IMR-90 (cell line): ENCODE measurements around the gene LRP1B. TPM values are rescaled to one million over a fixed set of nuclear protein-coding genes. Genes with fewer than 3 reads are reported as not detected.

Experiments
- ATAC-seq: fragments of 200-7000 bp; cut with Tn5 transposase; 2 replicates; pipeline ENCODE4 v1.9.1; 2020; ENCODE audit warnings: low read depth, mild to moderate bottlenecking, moderate library complexity
- BruUV-seq: library from RNA; stranded (reverse); fragments of 400-500 nt; replicated peaks from 2 replicates; lab custom pipeline; 2021; lab: Mats Ljungman, UMichigan
- CTCF ChIA-PET: fragments of 300-600 bp; formaldehyde crosslinking; extraction: SDS; loops from one replicate; lab custom pipeline; 2021; ENCODE audit warnings: antibody characterized with exemption; lab: Yijun Ruan, JAX
- POLR2A ChIA-PET: fragments of 300-600 bp; sonication (Branson Sonifier 250); formaldehyde crosslinking; loops from one replicate; lab custom pipeline; 2022; ENCODE audit warnings: antibody characterized with exemption; ENCODE audit not compliant: unreplicated experiment; lab: Charles Lee
- DNase-seq: peaks from one replicate; pipeline ENCODE4 v3.0.0; 2013
- H2AFZ ChIP-seq: replicated peaks from 2 replicates; pipeline ENCODE3; 2013; ENCODE audit warnings: low read length, mild to moderate bottlenecking; ENCODE audit not compliant: poor library complexity
- H2AK5ac ChIP-seq: 2 replicates; pipeline ENCODE4 v1.6.1; 2013; ENCODE audit warnings: low read depth, low read length, inconsistent platforms
- H2AK9ac ChIP-seq: replicated peaks from 2 replicates; pipeline ENCODE3; 2013; ENCODE audit warnings: mild to moderate bottlenecking, low read depth, low read length, moderate library complexity; ENCODE audit not compliant: poor library complexity
- H2BK120ac ChIP-seq: 2 replicates; pipeline ENCODE4 v1.6.1; 2013; ENCODE audit warnings: low read depth, low read length, inconsistent platforms
- H2BK15ac ChIP-seq: 3 replicates; pipeline ENCODE4 v1.6.1; 2013; ENCODE audit warnings: low read depth, low read length, inconsistent platforms
- H2BK20ac ChIP-seq: 2 replicates; pipeline ENCODE4 v1.6.1; 2013; ENCODE audit warnings: low read depth, mild to moderate bottlenecking, inconsistent platforms, low read length, moderate library complexity
- H2BK5ac ChIP-seq: 2 replicates; pipeline ENCODE4 v1.6.1; 2013; ENCODE audit warnings: mild to moderate bottlenecking, low read depth, low read length, inconsistent platforms; ENCODE audit not compliant: poor library complexity, severe bottlenecking
- H3K14ac ChIP-seq: replicated peaks from 2 replicates; pipeline ENCODE4 v1.6.1; 2013; ENCODE audit warnings: low read depth, low read length, inconsistent platforms
- H3K18ac ChIP-seq: 2 replicates; pipeline ENCODE4 v1.6.1; 2013; ENCODE audit warnings: low read depth, low read length, control low read depth
- H3K23ac ChIP-seq: 2 replicates; pipeline ENCODE4 v1.6.1; 2013; ENCODE audit warnings: low read depth, low read length, inconsistent platforms
- H3K27ac ChIP-seq: 2 replicates; pipeline ENCODE4 v1.5.1; 2013; ENCODE audit warnings: mild to moderate bottlenecking, control low read depth, low read length; ENCODE audit not compliant: insufficient read depth
- H3K27me3 ChIP-seq: 2 replicates; pipeline ENCODE4 v1.6.1; 2013; ENCODE audit warnings: low read length; ENCODE audit not compliant: control insufficient read depth, insufficient read depth
- H3K36me3 ChIP-seq: 2 replicates; pipeline ENCODE4 v1.6.1; 2013; ENCODE audit warnings: low read length, mixed read lengths; ENCODE audit not compliant: control insufficient read depth, insufficient read depth
- H3K4ac ChIP-seq: 2 replicates; pipeline ENCODE4 v1.6.1; 2013; ENCODE audit warnings: low read depth, low read length, inconsistent platforms
- H3K4me1 ChIP-seq: 2 replicates; pipeline ENCODE4 v1.6.1; 2013; ENCODE audit warnings: low read length, mixed read lengths; ENCODE audit not compliant: control insufficient read depth, insufficient read depth
- H3K4me2 ChIP-seq: 2 replicates; pipeline ENCODE4 v1.6.1; 2013; ENCODE audit warnings: low read depth, mild to moderate bottlenecking, control low read depth, low read length, moderate library complexity
- H3K4me3 ChIP-seq: 2 replicates; pipeline ENCODE4 v1.5.1; 2013; ENCODE audit warnings: low read depth, mild to moderate bottlenecking, control low read depth, low read length, moderate library complexity; ENCODE audit not compliant: insufficient read depth
- H3K56ac ChIP-seq: 2 replicates; pipeline ENCODE4 v1.6.1; 2013; ENCODE audit warnings: low read length, inconsistent platforms; ENCODE audit not compliant: insufficient read depth; ENCODE audit errors: extremely low read depth
- H3K79me1 ChIP-seq, 2 experiments: 2 replicates each; pipeline ENCODE4 v1.6.1; 2013; ENCODE audit warnings: low read length in 2 of 2, inconsistent platforms in 1 of 2, low read depth in 1 of 2
- H3K9ac ChIP-seq: 2 replicates; pipeline ENCODE4 v1.6.1; 2013; ENCODE audit warnings: low read depth, low read length, control low read depth
- H3K9me1 ChIP-seq: 2 replicates; pipeline ENCODE4 v1.6.1; 2013; ENCODE audit warnings: low read length, inconsistent platforms; ENCODE audit not compliant: insufficient read depth
- H3K9me3 ChIP-seq: 2 replicates; pipeline ENCODE4 v1.6.1; 2013; ENCODE audit warnings: low read length; ENCODE audit not compliant: control insufficient read depth, insufficient read depth
- H4K20me1 ChIP-seq: 2 replicates; pipeline ENCODE4 v1.6.1; 2013; ENCODE audit warnings: low read length, inconsistent platforms; ENCODE audit not compliant: insufficient read depth
- H4K5ac ChIP-seq: 2 replicates; pipeline ENCODE4 v1.6.1; 2013; ENCODE audit warnings: mild to moderate bottlenecking, low read depth, low read length, control low read depth
- H4K8ac ChIP-seq, 2 experiments: 2 replicates each; pipeline ENCODE4 v1.6.1; 2013; ENCODE audit warnings: low read depth in 2 of 2, low read length in 2 of 2, control low read depth in 1 of 2, inconsistent platforms in 1 of 2
- H4K91ac ChIP-seq: 2 replicates; pipeline ENCODE4 v1.6.1; 2013; ENCODE audit warnings: low read depth, low read length, inconsistent platforms; ENCODE audit not compliant: insufficient read depth
- BHLHE40 ChIP-seq: fragments of 150-350 bp; IDR thresholded peaks from 2 replicates; pipeline ENCODE4 v1.6.1; 2016; ENCODE audit warnings: mild to moderate bottlenecking, low read depth, low read length
- CEBPB ChIP-seq: IDR thresholded peaks from 2 replicates; pipeline ENCODE4 v1.6.1; 2012; ENCODE audit warnings: low read depth, low read length, improper control_type of control experiment
- CHD1 ChIP-seq: IDR thresholded peaks from 2 replicates; pipeline ENCODE4 v1.6.1; 2012; ENCODE audit warnings: low read depth, low read length, improper control_type of control experiment
- FOS ChIP-seq: fragments of 150-350 bp; IDR thresholded peaks from 2 replicates; pipeline ENCODE4 v1.6.1; 2016; ENCODE audit warnings: low read depth, low read length
- MAFK ChIP-seq: IDR thresholded peaks from 2 replicates; pipeline ENCODE4 v1.6.1; 2012; ENCODE audit warnings: low read depth, low read length, improper control_type of control experiment
- MAZ ChIP-seq: IDR thresholded peaks from 2 replicates; pipeline ENCODE4 v1.6.1; 2012; ENCODE audit warnings: low read depth, mild to moderate bottlenecking, low read length, improper control_type of control experiment, moderate library complexity, borderline replicate concordance
- MXI1 ChIP-seq: IDR thresholded peaks from 2 replicates; pipeline ENCODE4 v1.6.1; 2012; ENCODE audit warnings: low read depth, mild to moderate bottlenecking, low read length, moderate library complexity, borderline replicate concordance
- NFE2L2 ChIP-seq: fragments of 150-350 bp; IDR thresholded peaks from 2 replicates; pipeline ENCODE4 v1.6.1; 2016; ENCODE audit warnings: low read depth, mild to moderate bottlenecking, low read length
- POLR2A ChIP-seq: IDR thresholded peaks from 2 replicates; pipeline ENCODE4 v1.6.1; 2012; ENCODE audit warnings: mild to moderate bottlenecking, low read depth, low read length
- RAD21 ChIP-seq: IDR thresholded peaks from 2 replicates; pipeline ENCODE4 v1.6.1; 2012; ENCODE audit warnings: low read length, improper control_type of control experiment
- RCOR1 ChIP-seq: IDR thresholded peaks from 2 replicates; pipeline ENCODE4 v1.6.1; 2012; ENCODE audit warnings: mild to moderate bottlenecking, low read length, improper control_type of control experiment; ENCODE audit not compliant: insufficient replicate concordance
- RFX5 ChIP-seq: IDR thresholded peaks from 2 replicates; pipeline ENCODE4 v1.8.0; 2012; ENCODE audit warnings: low read depth, mild to moderate bottlenecking, low read length, moderate library complexity
- SMC3 ChIP-seq: fragments of 150-350 bp; IDR thresholded peaks from 2 replicates; pipeline ENCODE4 v1.6.1; 2016; ENCODE audit warnings: low read depth, mild to moderate bottlenecking, antibody characterized with exemption, low read length, moderate library complexity
- WGBS, 2 experiments: methylation state at CpG; one replicate each; pipeline versions ENCODE4 v1.1.5 to v1.1.7; 2013; ENCODE audit warnings: missing lambda C conversion rate in 2 of 2; ENCODE audit not compliant: insufficient read length in 1 of 2; ENCODE audit errors: extremely low coverage in 2 of 2; 5-methylcytosine and 5-hydroxymethylcytosine counted together
- dilution Hi-C: fragments of 300-500 bp; cut with HindIII; formaldehyde crosslinking; loops from one replicate; pipeline ENCODE4 v1.14.3; 2018; ENCODE audit warnings: low sequenced_read_pairs; ENCODE audit not compliant: unreplicated experiment
- in situ Hi-C: fragments of 300-500 bp; cut with MboI; formaldehyde crosslinking; loops from 3 replicates; pipeline ENCODE4 v1.14.3; 2019; ENCODE audit warnings: low sequenced_read_pairs, inconsistent platforms, mixed read lengths
- intact Hi-C: fragments of 100-400 bp; cut with micrococcal nuclease; formaldehyde crosslinking; loops from 2 replicates; pipeline ENCODE4 v1.10.0; 2022
- polyA plus RNA-seq, 3 experiments: library from polyadenylated mRNA; depleted of rRNA; stranded (reverse); fragments of >200 nt; gene quantifications; 2 replicates each; pipeline ENCODE4 v1.2.3, GENCODE V29; 2012; ENCODE audit warnings: low replicate concordance in 1 of 3
- total RNA-seq: library from RNA; depleted of rRNA; stranded (reverse); fragments of >200 nt; gene quantifications from 2 replicates; pipeline ENCODE4 v1.2.3, GENCODE V29; 2012
- TF ChIP-seq, protein P1 (sequence below): conservative IDR thresholded peaks from 2 replicates; pipeline ENCODE4 v1.5.1; 2012; ENCODE audit warnings: mild to moderate bottlenecking, low read depth, low read length, improper control_type of control experiment
- TF ChIP-seq, protein P2 (sequence below): fragments of 150-350 bp; IDR thresholded peaks from 2 replicates; pipeline ENCODE4 v1.6.1; 2016; ENCODE audit warnings: low read depth, mild to moderate bottlenecking, low read length, moderate library complexity, borderline replicate concordance
- TF ChIP-seq, protein P3 (sequence below): fragments of 150-350 bp; IDR thresholded peaks from 2 replicates; pipeline ENCODE4 v1.6.1; 2017; ENCODE audit warnings: mild to moderate bottlenecking, antibody characterized with exemption, low read length, low read depth

Gene LRP1B
- total and polyA plus RNA-seq, 2 of the 4 experiments (the other 2 are of a cell fraction): under 0.01 to 0.02 TPM

DNA sequence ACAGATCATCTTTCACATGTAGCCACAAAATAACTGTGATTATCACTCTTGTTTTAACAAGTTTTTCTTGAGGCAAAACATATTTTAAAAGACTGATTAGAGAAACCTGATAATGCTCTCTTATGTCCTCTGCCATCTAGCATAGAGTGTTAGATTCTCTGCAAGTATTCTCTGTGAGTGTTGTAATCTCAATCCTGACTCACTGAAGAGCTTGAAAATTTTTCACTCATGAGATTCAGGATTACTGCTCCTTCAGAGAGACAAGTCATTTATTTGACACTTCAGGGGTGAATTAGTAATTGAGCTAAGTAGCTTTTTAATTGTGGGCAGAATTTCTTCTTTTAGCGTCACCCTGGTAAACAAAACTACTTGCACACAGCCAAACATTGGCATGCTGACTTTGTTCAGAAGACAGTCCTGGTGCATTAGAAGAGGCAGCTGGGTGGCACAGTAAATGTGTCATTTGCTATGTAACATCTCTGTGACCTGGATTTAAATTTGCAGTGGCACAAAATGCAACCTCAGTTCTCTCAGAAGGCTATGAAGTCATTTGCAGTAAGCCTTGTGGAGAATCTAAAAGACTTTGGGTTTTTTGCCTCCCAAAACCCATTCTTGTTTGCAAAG lies 172.9 kb downstream of the LRP1B start:
- Histone ChIP-seq H2BK15ac (no peak overlapping the region), H3K4me1 (no peaks in the 10 kb centered on the region), H3K18ac (no peak overlapping the region), H2BK5ac (no peak overlapping the region), H3K9me1 (no peaks in the 10 kb centered on the region), H4K91ac (no peak overlapping the region), H3K9me3 (no peaks in the 10 kb centered on the region), H2BK120ac (no peak overlapping the region), H3K14ac (no peak overlapping the region), H3K36me3 (no peaks in the 10 kb centered on the region), H4K8ac (no peak overlapping the region), H2AK5ac (no peak overlapping the region), H4K5ac (no peak overlapping the region), H3K23ac (no peak overlapping the region), H3K9ac (no peak overlapping the region), H4K20me1 (no peaks in the 10 kb centered on the region), H2AK9ac (no peak overlapping the region), H3K27me3 (no peaks in the 10 kb centered on the region), H3K27ac (no peak overlapping the region), H3K4ac (no peak overlapping the region), H3K4me2 (no peak overlapping the region), H3K4me3 (no peak overlapping the region), H3K56ac (no peak overlapping the region), H2AFZ (no peak overlapping the region), H2BK20ac (no peak overlapping the region), H3K79me1 (no peaks in the 10 kb centered on the region)
- ATAC-seq: no peak
- DNase-seq: no peak
- WGBS, 2 experiments: no CpG with 5 or more reads among the region's 1 CpG
- TF ChIP-seq CHD1 (no peak), FOS (no peak), MAFK (no peak), NFE2L2 (no peak), RFX5 (no peak), SMC3 (no peak), POLR2A (no peak), MXI1 (no peak), CEBPB (no peak), RCOR1 (no peak), RAD21 (no peak), MAZ (no peak), BHLHE40 (no peak)
- TF ChIP-seq, protein P1, sequence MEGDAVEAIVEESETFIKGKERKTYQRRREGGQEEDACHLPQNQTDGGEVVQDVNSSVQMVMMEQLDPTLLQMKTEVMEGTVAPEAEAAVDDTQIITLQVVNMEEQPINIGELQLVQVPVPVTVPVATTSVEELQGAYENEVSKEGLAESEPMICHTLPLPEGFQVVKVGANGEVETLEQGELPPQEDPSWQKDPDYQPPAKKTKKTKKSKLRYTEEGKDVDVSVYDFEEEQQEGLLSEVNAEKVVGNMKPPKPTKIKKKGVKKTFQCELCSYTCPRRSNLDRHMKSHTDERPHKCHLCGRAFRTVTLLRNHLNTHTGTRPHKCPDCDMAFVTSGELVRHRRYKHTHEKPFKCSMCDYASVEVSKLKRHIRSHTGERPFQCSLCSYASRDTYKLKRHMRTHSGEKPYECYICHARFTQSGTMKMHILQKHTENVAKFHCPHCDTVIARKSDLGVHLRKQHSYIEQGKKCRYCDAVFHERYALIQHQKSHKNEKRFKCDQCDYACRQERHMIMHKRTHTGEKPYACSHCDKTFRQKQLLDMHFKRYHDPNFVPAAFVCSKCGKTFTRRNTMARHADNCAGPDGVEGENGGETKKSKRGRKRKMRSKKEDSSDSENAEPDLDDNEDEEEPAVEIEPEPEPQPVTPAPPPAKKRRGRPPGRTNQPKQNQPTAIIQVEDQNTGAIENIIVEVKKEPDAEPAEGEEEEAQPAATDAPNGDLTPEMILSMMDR: no peak
- TF ChIP-seq, protein P2, sequence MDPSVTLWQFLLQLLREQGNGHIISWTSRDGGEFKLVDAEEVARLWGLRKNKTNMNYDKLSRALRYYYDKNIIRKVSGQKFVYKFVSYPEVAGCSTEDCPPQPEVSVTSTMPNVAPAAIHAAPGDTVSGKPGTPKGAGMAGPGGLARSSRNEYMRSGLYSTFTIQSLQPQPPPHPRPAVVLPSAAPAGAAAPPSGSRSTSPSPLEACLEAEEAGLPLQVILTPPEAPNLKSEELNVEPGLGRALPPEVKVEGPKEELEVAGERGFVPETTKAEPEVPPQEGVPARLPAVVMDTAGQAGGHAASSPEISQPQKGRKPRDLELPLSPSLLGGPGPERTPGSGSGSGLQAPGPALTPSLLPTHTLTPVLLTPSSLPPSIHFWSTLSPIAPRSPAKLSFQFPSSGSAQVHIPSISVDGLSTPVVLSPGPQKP: no peak
- TF ChIP-seq, protein P3, sequence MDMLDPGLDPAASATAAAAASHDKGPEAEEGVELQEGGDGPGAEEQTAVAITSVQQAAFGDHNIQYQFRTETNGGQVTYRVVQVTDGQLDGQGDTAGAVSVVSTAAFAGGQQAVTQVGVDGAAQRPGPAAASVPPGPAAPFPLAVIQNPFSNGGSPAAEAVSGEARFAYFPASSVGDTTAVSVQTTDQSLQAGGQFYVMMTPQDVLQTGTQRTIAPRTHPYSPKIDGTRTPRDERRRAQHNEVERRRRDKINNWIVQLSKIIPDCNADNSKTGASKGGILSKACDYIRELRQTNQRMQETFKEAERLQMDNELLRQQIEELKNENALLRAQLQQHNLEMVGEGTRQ: no peak
- in situ Hi-C loops (no loop called here), dilution Hi-C loops (no loop called here), intact Hi-C loops (no loop called here)
- ChIA-PET POLR2A (no interaction called here), CTCF (no interaction called here)
- BruUV-seq: no TSS peak
